GM18519 (cell line): Measurements from ENCODE around the gene DGCR6.
"Not testable (repeated sequence)": the region's sequence is repeated elsewhere in the genome, so short reads cannot be mapped to it uniquely, and the experiment has no call there.

Source experiments
- ATAC-seq: cut with Tn5 transposase; IDR thresholded peaks from one replicate; pipeline ENCODE4 v1.9.1; 2021; ENCODE audit warnings: mild to moderate bottlenecking, moderate library complexity; ENCODE audit not compliant: unreplicated experiment, low FRiP score

DGCR6 gene

DNA sequence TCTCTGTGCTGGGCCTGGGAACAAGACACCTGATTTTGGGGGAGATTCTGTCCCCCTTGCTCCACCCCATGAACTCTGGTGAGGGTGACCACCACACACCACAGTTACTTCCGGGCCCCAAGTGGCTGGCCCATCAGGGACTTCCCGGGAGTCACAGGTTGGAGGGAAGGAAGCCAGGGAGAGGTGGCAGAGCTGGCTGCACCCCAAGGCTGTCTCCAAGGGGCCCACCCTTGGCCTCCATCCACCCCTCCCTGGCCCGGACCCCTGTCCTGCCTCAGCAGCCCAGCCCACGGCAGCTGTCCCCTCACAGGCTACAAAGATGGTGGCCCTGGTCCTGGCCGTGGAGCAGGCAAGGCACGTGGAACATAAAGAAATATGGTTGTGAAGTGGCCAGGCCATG, 53.1 kb downstream of the DGCR6 start:
- not testable (repeated sequence) for ATAC-seq

DNA sequence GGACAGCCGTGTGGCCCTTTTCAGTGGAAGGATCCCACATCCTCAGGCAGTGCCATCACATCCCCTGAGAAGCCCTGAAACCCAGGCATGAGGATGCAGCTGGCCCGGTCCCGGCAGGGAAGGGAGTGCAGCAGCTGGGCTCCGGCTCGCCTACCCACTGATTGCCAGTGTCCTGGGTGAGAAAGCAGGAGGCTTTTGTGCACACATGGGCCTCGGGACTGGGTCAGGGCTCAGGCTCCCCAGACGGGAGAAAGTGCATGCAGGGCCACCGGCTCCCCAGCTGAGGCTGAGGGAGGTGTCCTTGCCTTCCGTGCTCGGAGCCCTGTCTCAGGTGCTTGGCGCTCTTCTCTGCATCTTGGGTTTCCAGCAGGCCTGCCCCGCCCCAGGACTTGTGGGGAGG, 53.6 kb downstream of the DGCR6 start:
- ATAC-seq: not testable (repeated sequence)

GRCh38 chr22:18960166-18960820, 54.2 kb downstream of the DGCR6 start:
- not testable (repeated sequence) for ATAC-seq

DNA sequence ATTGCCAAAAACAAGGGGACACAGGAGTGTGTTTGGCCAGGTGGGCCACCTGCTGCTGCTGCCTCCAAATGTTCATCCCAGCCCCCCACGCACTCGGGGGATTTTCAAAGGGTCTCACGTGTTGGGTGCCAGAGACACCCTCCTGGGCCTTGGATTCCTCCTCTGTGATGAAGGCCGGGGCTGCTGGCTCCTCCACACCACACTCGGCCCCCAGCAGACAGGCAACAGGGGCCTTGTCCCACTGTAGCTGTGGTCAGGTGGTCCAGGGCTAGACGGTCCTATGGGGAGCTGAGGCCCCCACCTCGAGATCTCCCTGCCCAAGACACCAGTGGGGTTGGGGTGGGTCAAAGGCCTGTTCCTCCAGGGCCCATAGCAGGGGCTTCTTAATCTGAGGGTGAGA, 55.1 kb downstream of the DGCR6 start:
- ATAC-seq: not testable (repeated sequence)
